Measurements from ENCODE around the gene WSCD1. TPM values are rescaled to one million over a fixed set of nuclear protein-coding genes. Genes with fewer than 3 reads are reported as not detected.

WSCD1 gene
- polyA plus RNA-seq, 1 experiment = 0.20 TPM

DNA sequence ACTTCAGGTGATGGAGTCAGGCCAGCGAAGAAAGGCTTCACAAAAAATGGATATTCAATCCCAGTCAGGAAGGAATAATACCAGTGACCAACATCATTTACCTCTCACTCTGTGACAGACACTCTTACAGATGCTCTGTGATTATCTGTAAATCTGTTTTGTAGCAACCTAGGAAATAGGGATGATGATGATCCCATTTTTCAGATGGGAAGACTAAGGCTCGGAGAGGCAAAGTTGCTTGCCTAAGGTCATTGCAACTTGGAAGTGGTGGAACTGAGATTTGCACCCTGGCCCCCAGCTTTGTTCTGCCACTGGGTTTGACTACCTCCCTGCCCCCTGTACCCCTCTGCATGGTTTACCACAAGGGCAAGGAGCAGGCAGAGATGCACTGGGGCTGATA is 14.1 kb upstream of the WSCD1 start:
- no peak overlapping the region for H3K27ac ChIP-seq (ENCODE audit: low read depth, low read length)
- H3K27me3 ChIP-seq (ENCODE audit: control insufficient read depth, insufficient read depth, low read length) = no peaks in the 10 kb centered on the region
- ChIA-PET POLR2A (no interaction called here), CTCF (no interaction called here)
- no peak overlapping the region for H3K4me3 ChIP-seq (ENCODE audit: low read depth, low read length)
- DNase-seq (ENCODE audit: low read depth, low spot score) = no peak
- peaks cover 11% of the 10 kb centered on the region; the same call in 1 of the 2 replicates for H3K9me3 ChIP-seq (ENCODE audit: control insufficient read depth, insufficient read depth, low read length)
- TF ChIP-seq, protein P1, sequence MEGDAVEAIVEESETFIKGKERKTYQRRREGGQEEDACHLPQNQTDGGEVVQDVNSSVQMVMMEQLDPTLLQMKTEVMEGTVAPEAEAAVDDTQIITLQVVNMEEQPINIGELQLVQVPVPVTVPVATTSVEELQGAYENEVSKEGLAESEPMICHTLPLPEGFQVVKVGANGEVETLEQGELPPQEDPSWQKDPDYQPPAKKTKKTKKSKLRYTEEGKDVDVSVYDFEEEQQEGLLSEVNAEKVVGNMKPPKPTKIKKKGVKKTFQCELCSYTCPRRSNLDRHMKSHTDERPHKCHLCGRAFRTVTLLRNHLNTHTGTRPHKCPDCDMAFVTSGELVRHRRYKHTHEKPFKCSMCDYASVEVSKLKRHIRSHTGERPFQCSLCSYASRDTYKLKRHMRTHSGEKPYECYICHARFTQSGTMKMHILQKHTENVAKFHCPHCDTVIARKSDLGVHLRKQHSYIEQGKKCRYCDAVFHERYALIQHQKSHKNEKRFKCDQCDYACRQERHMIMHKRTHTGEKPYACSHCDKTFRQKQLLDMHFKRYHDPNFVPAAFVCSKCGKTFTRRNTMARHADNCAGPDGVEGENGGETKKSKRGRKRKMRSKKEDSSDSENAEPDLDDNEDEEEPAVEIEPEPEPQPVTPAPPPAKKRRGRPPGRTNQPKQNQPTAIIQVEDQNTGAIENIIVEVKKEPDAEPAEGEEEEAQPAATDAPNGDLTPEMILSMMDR (IDR thresholded peaks at IDR 0.05; ENCODE audit: low read depth, low read length) = no peak

DNA sequence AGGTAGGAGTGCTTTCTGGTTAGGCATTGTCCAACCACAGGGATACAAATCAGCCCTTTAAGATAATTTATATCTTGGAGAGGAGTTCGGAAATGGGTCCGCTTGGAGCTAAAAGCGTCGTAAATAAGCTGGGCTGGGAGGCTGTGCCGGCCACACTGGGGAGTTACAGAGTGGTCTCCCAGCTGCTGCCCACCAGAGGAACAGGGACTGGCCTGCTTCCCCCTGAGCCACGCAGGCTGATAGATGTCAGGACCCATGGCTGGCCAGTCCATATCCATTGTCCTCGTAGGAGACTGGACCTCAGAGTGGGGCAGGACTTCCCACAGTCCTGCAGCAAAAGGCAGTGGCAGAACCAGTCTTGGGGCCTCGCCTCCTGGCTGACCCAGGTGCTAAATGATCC is 12.6 kb upstream of the WSCD1 start:
- H3K27me3 ChIP-seq (ENCODE audit: control insufficient read depth, insufficient read depth, low read length) = no peaks in the 10 kb centered on the region
- ChIA-PET POLR2A (no interaction called here), CTCF (no interaction called here)
- no peak overlapping the region for H3K4me3 ChIP-seq (ENCODE audit: low read depth, low read length)
- TF ChIP-seq, protein P1 (IDR thresholded peaks at IDR 0.05; ENCODE audit: low read depth, low read length) = no peak
- no peak overlapping the region for H3K27ac ChIP-seq (ENCODE audit: low read depth, low read length)
- peaks cover 14% of the 10 kb centered on the region; the same call in 1 of the 2 replicates for H3K9me3 ChIP-seq (ENCODE audit: control insufficient read depth, insufficient read depth, low read length)
- no peak for DNase-seq (ENCODE audit: low read depth, low spot score)

DNA sequence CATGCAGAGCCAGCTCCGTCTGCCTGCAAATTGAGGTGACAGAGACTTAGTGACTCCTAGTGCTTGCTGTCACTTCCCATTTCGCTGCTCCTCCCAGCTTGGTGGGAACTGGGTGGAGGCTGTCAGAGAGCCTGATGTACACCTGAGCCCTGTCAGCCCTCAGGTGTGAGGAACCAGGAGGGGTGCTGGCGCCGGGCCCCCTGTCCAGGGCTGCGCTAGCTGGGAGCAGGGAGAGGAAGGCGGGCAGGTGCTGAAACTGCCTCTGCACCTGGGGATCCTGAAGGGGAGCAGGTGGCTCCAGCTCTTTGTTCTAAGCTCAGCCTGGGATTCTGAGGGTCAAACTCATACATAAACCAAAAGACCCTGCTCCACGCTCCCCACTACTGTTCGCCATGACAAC is 10.8 kb upstream of the WSCD1 start:
- Histone ChIP-seq H3K27ac (ENCODE audit: low read depth, low read length) (no peak overlapping the region), H3K27me3 (ENCODE audit: control insufficient read depth, insufficient read depth, low read length) (no peaks in the 10 kb centered on the region), H3K9me3 (ENCODE audit: control insufficient read depth, insufficient read depth, low read length) (peaks cover 14% of the 10 kb centered on the region; the same call in 1 of the 2 replicates), H3K4me3 (ENCODE audit: low read depth, low read length) (no peak overlapping the region)
- TF ChIP-seq, protein P1 (IDR thresholded peaks at IDR 0.05; ENCODE audit: low read depth, low read length) = no peak
- no peak for DNase-seq (ENCODE audit: low read depth, low spot score)
- CTCF ChIA-PET = no interaction called here
- POLR2A ChIA-PET = no interaction called here

DNA sequence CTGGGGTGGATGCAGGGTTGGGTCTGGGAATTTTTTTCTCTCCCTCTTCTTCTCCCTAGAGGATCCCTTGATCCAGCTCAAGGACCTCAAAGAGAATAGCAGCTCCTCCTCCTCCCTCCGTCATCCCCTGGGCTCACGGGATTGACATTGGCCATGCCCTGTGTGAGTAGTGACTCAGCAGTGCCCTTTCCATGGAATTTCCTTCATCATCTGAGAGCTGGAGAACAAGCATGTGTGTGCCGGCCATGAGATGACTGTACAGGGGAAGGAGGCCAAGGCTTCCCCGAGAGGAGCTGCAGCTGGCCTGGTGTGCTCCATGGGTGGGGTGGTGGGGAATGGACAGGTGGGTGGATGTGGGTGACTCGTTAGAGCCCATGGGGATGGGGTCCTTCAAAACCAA is 8.9 kb upstream of the WSCD1 start:
- Histone ChIP-seq H3K27me3 (ENCODE audit: control insufficient read depth, insufficient read depth, low read length) (no peaks in the 10 kb centered on the region), H3K9me3 (ENCODE audit: control insufficient read depth, insufficient read depth, low read length) (peaks cover 12% of the 10 kb centered on the region; the same call in 1 of the 2 replicates), H3K27ac (ENCODE audit: low read depth, low read length) (no peak overlapping the region), H3K4me3 (ENCODE audit: low read depth, low read length) (no peak overlapping the region)
- TF ChIP-seq, protein P1 (IDR thresholded peaks at IDR 0.05; ENCODE audit: low read depth, low read length) = no peak
- ChIA-PET CTCF (no interaction called here), POLR2A (no interaction called here)
- no peak for DNase-seq (ENCODE audit: low read depth, low spot score)

DNA sequence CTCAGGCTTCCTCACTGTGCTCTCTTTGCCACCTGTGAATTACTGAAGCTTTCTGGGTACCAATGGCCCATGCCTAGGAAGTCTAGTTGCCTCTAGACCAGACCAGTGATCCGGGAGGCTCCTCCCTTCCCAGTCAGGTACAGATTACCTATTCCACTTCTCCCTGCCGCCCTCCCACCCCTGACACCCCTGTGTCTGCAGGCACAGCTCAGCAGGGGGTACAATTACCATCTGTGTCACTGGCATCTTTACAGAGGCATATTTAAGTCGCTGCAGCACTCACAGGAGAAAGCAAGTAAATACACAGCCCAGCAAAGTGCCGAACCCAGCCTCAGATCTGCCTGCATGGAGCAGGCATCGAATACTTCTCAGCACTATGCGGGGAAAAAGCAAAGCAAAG is 5.3 kb upstream of the WSCD1 start:
- H3K9me3 ChIP-seq (ENCODE audit: control insufficient read depth, insufficient read depth, low read length) = peaks cover 3% of the 10 kb centered on the region; the same call in 1 of the 2 replicates
- no peak overlapping the region for H3K27ac ChIP-seq (ENCODE audit: low read depth, low read length)
- TF ChIP-seq, protein P1 (IDR thresholded peaks at IDR 0.05; ENCODE audit: low read depth, low read length) = no peak
- POLR2A ChIA-PET = no interaction called here
- peaks cover 14% of the 10 kb centered on the region for H3K27me3 ChIP-seq (ENCODE audit: control insufficient read depth, insufficient read depth, low read length)
- H3K4me3 ChIP-seq (ENCODE audit: low read depth, low read length) = no peak overlapping the region
- CTCF ChIA-PET = no interaction called here
- no peak for DNase-seq (ENCODE audit: low read depth, low spot score)
